Embryonic facial prominence (tissue), 1 donor: ENCODE measurements around the gene FDPS.
"Not testable (repeated sequence)": the region's sequence is repeated elsewhere in the genome, so short reads cannot be mapped to it uniquely, and the experiment has no call there.

Experiments
- DNase-seq: peaks from one replicate; pipeline ENCODE4 v3.0.0-alpha.2; 2016; ENCODE audit errors: extremely low spot score

The FDPS gene

DNA sequence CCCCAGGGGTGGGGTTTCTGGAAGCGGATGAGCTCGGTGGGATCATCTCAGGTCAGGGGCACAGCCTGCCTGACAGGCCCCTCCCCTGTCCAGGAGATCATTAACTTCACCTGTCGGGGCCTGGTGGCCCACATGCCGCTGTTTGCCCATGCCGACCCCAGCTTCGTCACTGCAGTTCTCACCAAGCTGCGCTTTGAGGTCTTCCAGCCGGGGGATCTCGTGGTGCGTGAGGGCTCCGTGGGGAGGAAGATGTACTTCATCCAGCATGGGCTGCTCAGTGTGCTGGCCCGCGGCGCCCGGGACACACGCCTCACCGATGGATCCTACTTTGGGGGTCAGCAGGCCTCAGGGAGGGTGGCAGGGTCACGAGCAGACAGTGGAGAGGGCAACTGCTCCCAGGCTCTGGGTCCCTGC, 23.0 kb upstream of the FDPS start:
- DNase-seq: no peak

GRCh38 chr1:155286544-155286943, 22.1 kb upstream of the FDPS start:
- DNase-seq: no peak

DNA sequence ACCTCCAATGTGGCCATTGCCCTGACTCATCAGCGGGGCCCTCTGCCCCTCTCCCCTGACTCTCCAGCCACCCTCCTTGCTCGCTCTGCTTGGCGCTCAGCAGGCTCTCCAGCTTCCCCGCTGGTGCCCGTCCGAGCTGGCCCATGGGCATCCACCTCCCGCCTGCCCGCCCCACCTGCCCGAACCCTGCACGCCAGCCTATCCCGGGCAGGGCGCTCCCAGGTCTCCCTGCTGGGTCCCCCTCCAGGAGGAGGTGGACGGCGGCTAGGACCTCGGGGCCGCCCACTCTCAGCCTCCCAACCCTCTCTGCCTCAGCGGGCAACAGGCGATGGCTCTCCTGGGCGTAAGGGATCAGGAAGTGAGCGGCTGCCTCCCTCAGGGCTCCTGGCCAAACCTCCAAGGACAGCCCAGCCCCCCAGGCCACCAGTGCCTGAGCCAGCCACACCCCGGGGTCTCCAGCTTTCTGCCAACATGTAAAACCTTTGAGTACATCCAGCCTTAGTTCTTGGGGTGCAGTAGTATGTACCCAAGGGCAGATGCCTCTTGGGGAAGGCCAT, 20.6 kb upstream of the FDPS start:
- DNase-seq: no peak

DNA sequence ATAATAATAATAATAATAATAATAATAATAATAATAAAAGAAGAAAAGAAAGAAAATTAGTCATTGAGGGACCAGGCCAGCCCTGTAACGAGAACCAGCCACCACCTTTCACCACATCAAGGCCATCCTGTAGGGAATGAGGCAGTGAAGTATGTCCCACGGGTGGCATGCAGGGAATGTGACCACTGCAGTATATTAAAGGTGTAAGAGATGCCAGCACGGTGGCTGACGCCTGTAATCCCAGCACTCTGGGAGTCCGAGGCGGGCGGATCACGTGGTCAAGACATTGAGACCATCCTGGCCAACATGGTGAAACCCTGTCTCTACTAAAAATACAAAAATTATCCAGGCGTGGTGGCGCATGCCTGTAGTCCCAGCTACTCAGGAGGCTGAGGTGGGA, 17.7 kb upstream of the FDPS start:
- not testable (repeated sequence) for DNase-seq

DNA sequence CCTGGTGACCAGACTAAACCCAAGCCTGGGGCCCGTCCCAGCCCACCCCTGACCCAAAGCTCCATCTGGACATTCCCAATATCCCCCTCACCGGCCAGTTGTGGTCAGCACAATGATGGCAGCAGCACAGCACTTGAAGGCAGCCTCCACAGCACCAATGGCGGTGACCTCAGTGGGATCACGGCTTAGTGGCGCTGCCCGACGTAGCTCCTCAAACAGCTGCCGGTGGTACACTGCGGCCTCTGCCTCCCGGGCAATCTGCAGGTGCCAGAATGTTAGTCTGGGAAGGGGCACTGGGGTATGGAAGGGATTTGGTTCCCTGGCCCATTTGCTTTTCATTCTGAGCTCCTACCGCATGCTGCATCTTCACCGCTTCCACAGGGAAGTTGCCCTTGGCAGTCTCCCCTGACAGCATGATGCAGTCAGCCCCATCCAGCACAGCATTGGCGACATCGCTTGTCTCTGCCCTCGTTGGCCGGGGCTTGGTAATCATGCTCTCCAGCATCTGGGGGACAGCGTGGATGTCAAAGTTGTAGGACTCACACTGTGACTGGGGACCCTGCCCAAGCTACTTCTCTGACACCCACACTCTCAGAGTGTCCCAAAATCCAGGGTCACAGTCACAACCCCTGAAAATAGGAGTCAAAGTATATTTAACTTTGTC, 15.4 kb upstream of the FDPS start:
- DNase-seq: no peak

GRCh38 chr1:155294520-155295182, 14.0 kb upstream of the FDPS start:
- DNase-seq: no peak

- no peak for DNase-seq
These were observed 13.3 kb upstream of the FDPS start for GRCh38 chr1:155295183-155295941.

- DNase-seq: no peak
These were observed 12.8 kb upstream of the FDPS start for GRCh38 chr1:155295942-155296267.

GRCh38 chr1:155296661-155297060, 12.0 kb upstream of the FDPS start:
- DNase-seq: no peak

DNA sequence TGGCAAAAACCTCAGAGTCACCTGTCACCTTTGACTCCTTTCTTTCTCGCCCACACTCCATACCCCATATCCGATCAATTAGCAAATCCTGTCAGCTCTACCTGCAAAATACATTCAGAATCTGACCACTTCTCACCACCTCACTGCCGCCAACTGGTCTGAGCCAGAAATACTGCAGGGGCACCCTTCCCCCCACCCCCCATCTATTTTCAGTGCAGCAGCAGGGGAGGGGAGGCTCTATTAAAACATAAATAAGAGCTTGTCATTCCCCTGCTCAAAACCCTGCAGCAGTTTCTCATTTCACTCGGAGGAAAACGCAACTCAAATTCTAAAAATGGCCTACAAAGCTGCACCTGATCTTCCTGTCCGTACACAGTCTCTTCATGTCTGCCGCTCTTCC, 11.3 kb upstream of the FDPS start:
- no peak for DNase-seq

- DNase-seq: no peak
These were observed 8.6 kb upstream of the FDPS start for GRCh38 chr1:155300024-155300423.

- DNase-seq: no peak
These were observed 7.9 kb upstream of the FDPS start for GRCh38 chr1:155300553-155301329.

GRCh38 chr1:155301342-155301841, 7.3 kb upstream of the FDPS start, which contains the start of gene PKLR:
Gene PKLR, minus strand, starts transcription at chr1:155301438. Its CDS starts 43 bp downstream, at chr1:155301395.
- DNase-seq: no peak

- DNase-seq: no peak
These were observed 4.1 kb upstream of the FDPS start for GRCh38 chr1:155304558-155305063.

DNA sequence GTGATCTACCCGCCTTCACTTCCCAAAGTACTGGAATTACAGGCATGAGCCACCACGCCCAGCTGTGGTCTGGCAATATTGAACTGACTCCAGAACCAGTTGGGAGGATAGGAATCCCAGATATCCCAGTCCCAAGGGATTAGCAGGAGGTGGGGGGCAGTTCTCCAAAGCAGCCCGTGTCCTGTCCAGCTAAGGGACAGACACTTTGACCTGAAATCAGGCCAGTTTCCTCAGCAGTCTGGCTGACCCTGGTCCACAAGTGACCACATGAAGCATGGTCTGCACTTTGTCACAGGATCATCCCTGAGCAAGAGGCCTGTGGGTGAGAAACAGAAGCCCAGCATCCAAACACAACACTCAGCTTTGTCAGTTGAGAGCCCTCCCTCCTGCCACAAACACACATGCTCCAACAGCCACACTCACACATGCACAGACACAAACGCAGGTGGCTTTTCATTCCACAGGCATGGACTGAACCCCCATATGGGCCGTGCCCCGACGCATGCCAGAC, 2.7 kb upstream of the FDPS start:
- no peak for DNase-seq

GRCh38 chr1:155307247-155307740, 1.4 kb upstream of the FDPS start:
- DNase-seq: no peak

DNA sequence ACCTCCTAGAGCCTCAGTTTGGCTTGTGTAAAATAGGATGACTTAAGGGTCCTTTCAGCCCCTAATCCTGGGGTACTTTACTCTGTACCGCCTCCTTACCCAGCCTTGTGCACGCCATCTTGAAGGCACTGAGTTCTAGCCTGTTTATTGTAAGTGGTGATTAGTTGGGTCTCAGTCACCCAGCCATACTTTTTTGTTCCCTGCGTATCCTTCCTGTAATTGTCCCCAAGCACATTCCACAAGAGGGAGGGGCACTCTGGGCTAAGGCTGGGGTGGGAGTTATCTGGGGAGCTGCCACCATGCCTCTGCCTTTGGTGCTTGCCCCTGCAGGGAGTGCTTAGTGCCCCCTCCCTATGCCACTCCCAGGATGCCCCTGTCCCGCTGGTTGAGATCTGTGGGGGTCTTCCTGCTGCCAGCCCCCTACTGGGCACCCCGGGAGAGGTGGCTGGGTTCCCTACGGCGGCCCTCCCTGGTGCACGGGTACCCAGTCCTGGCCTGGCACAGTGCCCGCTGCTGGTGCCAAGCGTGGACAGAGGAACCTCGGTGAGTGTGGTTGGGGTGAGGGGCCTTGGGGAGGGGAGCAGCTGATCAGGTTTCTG, 856 bp downstream of the FDPS start:
- DNase-seq: no peak

GRCh38 chr1:155313261-155313660, 4.6 kb downstream of the FDPS start:
- no peak for DNase-seq

- no peak for DNase-seq
These were observed 8.3 kb downstream of the FDPS start for GRCh38 chr1:155316922-155317321.

DNA sequence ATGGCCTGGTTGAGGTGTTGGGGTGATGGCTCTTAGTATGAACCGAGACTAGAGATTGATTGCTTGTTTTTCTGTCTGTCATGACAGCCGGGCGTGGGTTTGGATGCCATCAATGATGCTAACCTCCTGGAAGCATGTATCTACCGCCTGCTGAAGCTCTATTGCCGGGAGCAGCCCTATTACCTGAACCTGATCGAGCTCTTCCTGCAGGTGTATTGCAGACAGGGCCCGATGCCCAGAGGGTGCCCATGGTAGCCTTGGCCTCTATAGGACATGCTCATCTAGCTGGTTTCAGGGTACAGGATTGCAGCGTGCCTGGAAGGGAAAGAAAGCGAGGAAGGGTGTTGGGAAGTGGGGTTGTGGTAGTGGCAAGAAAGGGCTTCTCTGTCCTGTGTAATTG, 9.4 kb downstream of the FDPS start:
- DNase-seq: no peak

- no peak for DNase-seq
These were observed 10.9 kb downstream of the FDPS start for GRCh38 chr1:155319536-155319935.
